Eye (tissue), 1 donor: ENCODE results near the gene DNAH14.

ENCODE experiments used
- DNase-seq: peaks from one replicate; pipeline ENCODE4 v3.0.0-alpha.2; 2015

Gene DNAH14

GRCh38 chr1:225435076-225435475 lies 505.6 kb downstream of the DNAH14 start:
- DNase-seq: no peak

- DNase-seq: no peak
Measured at GRCh38 chr1:225435487-225435886, 506.0 kb downstream of the DNAH14 start.

GRCh38 chr1:225435957-225436392 lies 506.5 kb downstream of the DNAH14 start:
- DNase-seq: no peak

- DNase-seq: no peak
Measured at GRCh38 chr1:225437710-225438437, 508.4 kb downstream of the DNAH14 start.

- no peak for DNase-seq
Measured at GRCh38 chr1:225440380-225441221, 511.1 kb downstream of the DNAH14 start.

GRCh38 chr1:225441314-225442122 lies 512.0 kb downstream of the DNAH14 start:
- no peak for DNase-seq

GRCh38 chr1:225442123-225442505 lies 512.6 kb downstream of the DNAH14 start:
- DNase-seq: no peak

- DNase-seq: no peak
Measured at GRCh38 chr1:225445639-225446594, 516.4 kb downstream of the DNAH14 start.

GRCh38 chr1:225446595-225446960 lies 517.1 kb downstream of the DNAH14 start:
- DNase-seq: peak; percentile 19

- DNase-seq: peak; percentile 25
Measured at GRCh38 chr1:225446981-225447615, 517.6 kb downstream of the DNAH14 start.

GRCh38 chr1:225447650-225448089 lies 518.2 kb downstream of the DNAH14 start:
- peak; percentile 27 for DNase-seq

- DNase-seq: no peak
Measured at GRCh38 chr1:225448146-225448805, 518.8 kb downstream of the DNAH14 start.
